ENCODE data around the gene KRT12. TPM values are rescaled to one million over a fixed set of nuclear protein-coding genes. Genes with fewer than 3 reads are reported as not detected.
A peak's percentile ranks its signal among the peaks of the same experiment; 100 is the strongest.

KRT12 gene
- polyA plus RNA-seq, 2 of the 4 experiments (the other 2 are of a cell fraction): not detected

DNA sequence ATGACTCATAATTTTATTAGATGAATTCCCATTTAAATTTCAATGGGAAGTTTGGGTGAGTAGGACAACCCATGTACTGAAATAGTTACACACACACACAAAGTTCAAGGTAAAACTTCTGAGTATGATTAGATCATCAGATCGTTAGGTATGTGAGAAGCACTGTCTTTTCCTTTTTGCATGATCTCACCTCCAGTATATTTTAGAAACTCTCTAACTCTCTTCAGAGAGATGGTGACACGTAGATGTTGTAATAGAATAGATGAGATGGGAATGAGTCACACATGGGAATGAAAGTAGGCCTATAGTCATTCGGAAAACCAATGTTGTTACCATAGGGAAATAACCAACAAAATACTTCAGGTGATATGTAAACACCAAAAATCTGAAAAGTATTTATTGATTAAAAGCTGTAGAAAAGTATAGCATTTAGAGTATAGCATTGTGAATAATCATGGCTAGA is 48.2 kb upstream of the KRT12 start (continued):
- no peak for TF ChIP-seq CBX8 (IDR thresholded peaks at IDR 0.05)
- TF ChIP-seq MYC (IDR thresholded peaks at IDR 0.05; ENCODE audit: borderline replicate concordance, low read length): no peak
- peak; percentile 61 to 78; a peak in 2 of 5 replicates for TF ChIP-seq JUN (IDR thresholded peaks at IDR 0.05)
- TF ChIP-seq KDM5A (IDR thresholded peaks at IDR 0.05): no peak
- TF ChIP-seq HEYL (CRISPR knock-in tag; IDR thresholded peaks at IDR 0.05): no peak
- 0 out of 2 replicates have a peak, but pooled peaks have one; percentile 32 for TF ChIP-seq RARB (CRISPR knock-in tag; IDR thresholded peaks at IDR 0.05)
- no peak for TF ChIP-seq NPAS2 (CRISPR knock-in tag; IDR thresholded peaks at IDR 0.05; ENCODE audit: borderline replicate concordance)
- TF ChIP-seq, protein P1, sequence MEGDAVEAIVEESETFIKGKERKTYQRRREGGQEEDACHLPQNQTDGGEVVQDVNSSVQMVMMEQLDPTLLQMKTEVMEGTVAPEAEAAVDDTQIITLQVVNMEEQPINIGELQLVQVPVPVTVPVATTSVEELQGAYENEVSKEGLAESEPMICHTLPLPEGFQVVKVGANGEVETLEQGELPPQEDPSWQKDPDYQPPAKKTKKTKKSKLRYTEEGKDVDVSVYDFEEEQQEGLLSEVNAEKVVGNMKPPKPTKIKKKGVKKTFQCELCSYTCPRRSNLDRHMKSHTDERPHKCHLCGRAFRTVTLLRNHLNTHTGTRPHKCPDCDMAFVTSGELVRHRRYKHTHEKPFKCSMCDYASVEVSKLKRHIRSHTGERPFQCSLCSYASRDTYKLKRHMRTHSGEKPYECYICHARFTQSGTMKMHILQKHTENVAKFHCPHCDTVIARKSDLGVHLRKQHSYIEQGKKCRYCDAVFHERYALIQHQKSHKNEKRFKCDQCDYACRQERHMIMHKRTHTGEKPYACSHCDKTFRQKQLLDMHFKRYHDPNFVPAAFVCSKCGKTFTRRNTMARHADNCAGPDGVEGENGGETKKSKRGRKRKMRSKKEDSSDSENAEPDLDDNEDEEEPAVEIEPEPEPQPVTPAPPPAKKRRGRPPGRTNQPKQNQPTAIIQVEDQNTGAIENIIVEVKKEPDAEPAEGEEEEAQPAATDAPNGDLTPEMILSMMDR (IDR thresholded peaks at IDR 0.05): no peak
- TF ChIP-seq TFCP2L1 (CRISPR knock-in tag; IDR thresholded peaks at IDR 0.05): no peak
- no peak for TF ChIP-seq FOXS1 (CRISPR knock-in tag; IDR thresholded peaks at IDR 0.05)
- peak in 1 of 2 experiments; percentile 30; a peak in 1 of 5 replicates for TF ChIP-seq RAD21 (conservative IDR thresholded peaks at IDR 0.05 in 1 of 2, IDR thresholded peaks at IDR 0.05 in 1 of 2)
- TF ChIP-seq EP300 (IDR thresholded peaks at IDR 0.05): peak; percentile 66 to 77; a peak in 3 of 5 replicates
- peak; percentile 22 for TF ChIP-seq MAFK (IDR thresholded peaks at IDR 0.05; ENCODE audit: partially characterized antibody)
- TF ChIP-seq POLR2A (IDR thresholded peaks at IDR 0.05; ENCODE audit: low read length): no peak
- TF ChIP-seq SMC3 (IDR thresholded peaks at IDR 0.05): peak; percentile 26; the same call in 1 of the 3 replicates
- no peak for TF ChIP-seq NR3C1 (IDR thresholded peaks at IDR 0.05)
- TF ChIP-seq KDM1A (IDR thresholded peaks at IDR 0.05; ENCODE audit: low read depth): no peak
- TF ChIP-seq ZFP36 (IDR thresholded peaks at IDR 0.05; ENCODE audit: borderline replicate concordance, partially characterized antibody): no peak
- TF ChIP-seq, protein P2, sequence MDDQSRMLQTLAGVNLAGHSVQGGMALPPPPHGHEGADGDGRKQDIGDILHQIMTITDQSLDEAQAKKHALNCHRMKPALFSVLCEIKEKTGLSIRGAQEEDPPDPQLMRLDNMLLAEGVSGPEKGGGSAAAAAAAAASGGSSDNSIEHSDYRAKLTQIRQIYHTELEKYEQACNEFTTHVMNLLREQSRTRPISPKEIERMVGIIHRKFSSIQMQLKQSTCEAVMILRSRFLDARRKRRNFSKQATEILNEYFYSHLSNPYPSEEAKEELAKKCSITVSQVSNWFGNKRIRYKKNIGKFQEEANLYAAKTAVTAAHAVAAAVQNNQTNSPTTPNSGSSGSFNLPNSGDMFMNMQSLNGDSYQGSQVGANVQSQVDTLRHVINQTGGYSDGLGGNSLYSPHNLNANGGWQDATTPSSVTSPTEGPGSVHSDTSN (IDR thresholded peaks at IDR 0.05): no peak
- TF ChIP-seq, protein P3, sequence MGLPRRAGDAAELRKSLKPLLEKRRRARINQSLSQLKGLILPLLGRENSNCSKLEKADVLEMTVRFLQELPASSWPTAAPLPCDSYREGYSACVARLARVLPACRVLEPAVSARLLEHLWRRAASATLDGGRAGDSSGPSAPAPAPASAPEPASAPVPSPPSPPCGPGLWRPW (IDR thresholded peaks at IDR 0.05): peak; percentile 60; the same call in 1 of the 2 replicates

DNA sequence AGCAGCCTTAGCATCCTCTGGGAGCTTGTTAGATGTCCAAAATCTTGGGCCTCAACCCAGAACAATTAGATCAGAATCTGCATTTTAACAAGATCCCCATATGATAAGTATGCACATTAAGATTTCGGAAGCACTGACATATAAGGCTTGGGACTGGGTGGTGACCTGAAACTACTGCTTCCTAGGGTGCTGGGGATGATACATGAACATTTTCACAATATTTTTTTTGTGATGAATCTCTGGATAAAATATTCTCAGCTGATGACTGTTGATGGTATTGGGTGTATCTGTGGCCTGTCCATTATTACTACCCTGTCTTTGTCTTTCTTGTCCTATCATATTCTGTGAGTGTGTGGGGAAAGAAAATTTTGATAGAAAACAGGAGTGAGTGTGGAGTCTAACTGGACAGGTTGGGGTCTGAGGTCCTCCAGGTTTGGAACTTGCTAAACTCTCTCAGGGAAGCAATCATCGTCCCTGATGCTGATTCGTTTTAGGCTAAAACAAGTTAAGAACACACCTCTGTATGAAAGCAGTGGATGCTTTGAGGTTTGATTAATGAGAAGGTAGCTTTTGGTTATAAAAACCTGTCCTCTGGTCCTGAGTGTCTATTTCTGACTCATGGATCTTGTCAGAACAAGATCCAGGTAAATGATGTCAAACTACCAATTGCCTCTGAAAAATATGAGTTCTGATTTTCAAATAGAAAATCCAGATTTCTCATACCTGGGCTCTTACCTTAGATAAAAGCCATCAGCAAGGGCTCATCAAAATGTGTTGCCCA is 47.2 kb upstream of the KRT12 start:
- CTCF ChIA-PET: interaction anchor here (0.6 to 13.1 kb wide), 13 partner anchors 56 to 756 kb away, joined by 3 to 246 read pairs (median 5); no protein-coding TSS in a partner anchor
- FAIRE-seq: no peak

More for the DNA sequence above, 47.2 kb upstream of the KRT12 start:
- POLR2A ChIA-PET: no interaction called here
- WGBS (ENCODE audit: missing lambda C conversion rate): 88% methylated on average over 3 of the region's 3 CpGs
- ATAC-seq (no peak), DNase-seq (ENCODE audit: low read depth in 1 of 2, low spot score in 1 of 2) (no peak)
- no peaks in the 10 kb centered on the region for H3K9me3 ChIP-seq
- peak overlapping the region; percentile 40 to 58 for H3K27ac ChIP-seq
- TF ChIP-seq HEYL (CRISPR knock-in tag; IDR thresholded peaks at IDR 0.05): 0 out of 2 replicates have a peak, but pooled peaks have one; percentile 10
- no peak for TF ChIP-seq CHD2 (IDR thresholded peaks at IDR 0.05; ENCODE audit: low read length, partially characterized antibody)
- TF ChIP-seq RFX5 (IDR thresholded peaks at IDR 0.05): no peak
- H3K4me2 ChIP-seq: peak overlapping the region; percentile 61
- H3K4me3 ChIP-seq: no peak overlapping the region
- peaks cover 39% of the 10 kb centered on the region for H3K4me1 ChIP-seq
